NT2/D1 (cell line): ENCODE results near the gene OAS1.

Experiments
- SUZ12 ChIP-seq: IDR thresholded peaks from 2 replicates; pipeline ENCODE4 v1.6.1; 2011; ENCODE audit not compliant: insufficient read length, insufficient read depth; ENCODE audit errors: extremely low read depth
- YY1 ChIP-seq: IDR thresholded peaks from 2 replicates; pipeline ENCODE4 v1.6.1; 2011; ENCODE audit not compliant: insufficient read length, insufficient read depth

DNA sequence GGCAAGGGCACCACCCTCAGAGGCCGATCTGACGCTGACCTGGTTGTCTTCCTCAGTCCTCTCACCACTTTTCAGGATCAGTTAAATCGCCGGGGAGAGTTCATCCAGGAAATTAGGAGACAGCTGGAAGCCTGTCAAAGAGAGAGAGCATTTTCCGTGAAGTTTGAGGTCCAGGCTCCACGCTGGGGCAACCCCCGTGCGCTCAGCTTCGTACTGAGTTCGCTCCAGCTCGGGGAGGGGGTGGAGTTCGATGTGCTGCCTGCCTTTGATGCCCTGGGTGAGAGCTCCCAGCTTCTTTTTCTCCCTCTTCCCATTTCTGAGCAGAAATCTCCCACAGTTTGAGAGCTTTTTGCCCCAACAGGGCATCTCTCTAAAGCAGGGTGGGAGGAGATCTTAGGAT lies 1.8 kb downstream of the OAS1 start:
- TF ChIP-seq SUZ12: no peak
- no peak for TF ChIP-seq YY1
